Pancreas (tissue), 10 donors: ENCODE data around the gene STXBP4. TPM values are rescaled to one million over a fixed set of nuclear protein-coding genes. Genes with fewer than 3 reads are reported as not detected.

Experiments used
- ATAC-seq, 4 donors: fragments of 200-7000 bp; cut with Tn5 transposase; one replicate each; pipeline versions ENCODE4 v1.8.0 to v1.9.1; 2020; ENCODE audit warnings: mild to moderate bottlenecking in 4 of 4, moderate library complexity in 4 of 4
- DNase-seq, 6 donors: peaks; one replicate each; pipeline ENCODE4 v3.0.0-alpha.2; 2020
- FAIRE-seq: peaks from 2 replicates; lab custom pipeline; 2012; peaks lifted over from hg19 to GRCh38; lab: Jason Lieb, UNC
- H3K27ac ChIP-seq, 4 donors: fragments of 200-600 bp; sonication (generic); 1 replicate in 3 of 4; 2 replicates in 1 of 4; pipeline versions ENCODE4 v1.5.0 to v1.8.0; 2020
- H3K27me3 ChIP-seq, 4 donors: fragments of 200-600 bp; one replicate each; pipeline ENCODE4 v1.8.0; 2021
- H3K36me3 ChIP-seq, 3 donors: fragments of 200-600 bp; sonication (generic) in 1 of 3; one replicate each; pipeline versions ENCODE4 v1.5.0 to v1.8.0; 2020 to 2021
- H3K4me1 ChIP-seq, 3 donors: fragments of 200-600 bp; one replicate each; pipeline ENCODE4 v1.8.0; 2021
- H3K4me3 ChIP-seq, 4 donors: fragments of 200-600 bp; sonication (generic) in 2 of 4; one replicate each; pipeline versions ENCODE4 v1.5.0 to v1.8.0; 2020 to 2021
- H3K9me3 ChIP-seq, 4 donors: fragments of 200-600 bp; one replicate each; pipeline ENCODE4 v1.8.0; 2021
- WGBS, 2 donors: extraction: QIAGEN DNeasy Blood & Tissue Kit; methylation state at CpG; one replicate each; pipeline ENCODE4 v1.1.7; 2013; 5-methylcytosine and 5-hydroxymethylcytosine counted together
- intact Hi-C, 3 donors: fragments of 100-400 bp; cut with DNase I; formaldehyde crosslinking; loops; one replicate each; pipeline versions ENCODE4 v1.11.1 to v1.14.2; 2022
- polyA plus RNA-seq, 2 donors: library from polyadenylated mRNA; stranded (reverse); fragments of 200-250 nt; gene quantifications; one replicate each; pipeline ENCODE4 v1.2.3, GENCODE V29; 2013
- total RNA-seq, 6 donors: library from RNA; stranded (reverse); fragmentation: NEBNext Ultra II Directional in 4 of 6; extraction: Animal tissue kit (Norgen Biotek cat#: 25700) in 4 of 6; gene quantifications; one replicate each; pipeline versions ENCODE4 v1.2.1 to v1.2.4, GENCODE V29; 2021 to 2023
- TF ChIP-seq, protein P1 (sequence below), 4 donors: fragments of 200-600 bp; sonication (generic) in 3 of 4; IDR thresholded peaks; one replicate each; pipeline versions ENCODE4 v1.5.0 to v1.8.0; 2021; ENCODE audit warnings: antibody characterized with exemption in 4 of 4
- donor health status: healthy with polysubstance abuse.
- donor health status: DM: no; HTN: no; CAD: no; lungs with moderate emphysema.
- donor health status: DM: no; HTN: no; CAD: no.
- donor health status: control.
- donor health status: control.
- donor health status: Bipolar disorder and iron deficiency.
- donor health status: DM: yes; HTN: yes; CAD: no.
- donor health status: DM: no; HTN: no; CAD: no.
- donor health status: DM: no; HTN: no; CAD: no.
- donor health status: DM: yes; HTN: yes; CAD: no.

The STXBP4 gene
- total and polyA plus RNA-seq, 8 donors, result 0.72 to 12.6 (median 5.4) TPM

DNA sequence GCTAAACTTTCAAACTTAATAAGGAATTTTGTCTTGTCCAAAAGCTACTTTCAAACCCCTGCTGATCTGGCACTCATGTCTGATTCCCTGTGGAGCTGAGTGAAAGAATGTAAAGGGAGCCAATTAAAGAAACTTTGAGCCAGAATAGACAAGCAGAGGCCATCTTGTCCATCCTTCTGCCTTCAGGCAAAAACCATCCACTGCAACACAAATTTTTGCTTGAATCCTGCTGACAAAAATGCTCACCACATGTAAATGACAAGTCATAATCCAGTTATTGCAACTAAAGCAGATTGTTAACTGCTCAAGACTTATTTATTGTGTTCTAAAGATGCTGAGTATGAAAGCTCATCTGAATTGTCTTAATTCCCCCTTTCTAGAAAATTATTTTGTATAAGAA is 172.2 kb downstream of the STXBP4 start:
- ATAC-seq, result no peak
- intact Hi-C loops, result no loop called here
- Histone ChIP-seq H3K4me1 (no peaks in the 10 kb centered on the region), H3K4me3 (no peak overlapping the region), H3K36me3 (no peaks in the 10 kb centered on the region), H3K27ac (no peak overlapping the region), H3K27me3 (no peaks in the 10 kb centered on the region), H3K9me3 (no peaks in the 10 kb centered on the region)
- no peak for DNase-seq
- TF ChIP-seq, protein P1, sequence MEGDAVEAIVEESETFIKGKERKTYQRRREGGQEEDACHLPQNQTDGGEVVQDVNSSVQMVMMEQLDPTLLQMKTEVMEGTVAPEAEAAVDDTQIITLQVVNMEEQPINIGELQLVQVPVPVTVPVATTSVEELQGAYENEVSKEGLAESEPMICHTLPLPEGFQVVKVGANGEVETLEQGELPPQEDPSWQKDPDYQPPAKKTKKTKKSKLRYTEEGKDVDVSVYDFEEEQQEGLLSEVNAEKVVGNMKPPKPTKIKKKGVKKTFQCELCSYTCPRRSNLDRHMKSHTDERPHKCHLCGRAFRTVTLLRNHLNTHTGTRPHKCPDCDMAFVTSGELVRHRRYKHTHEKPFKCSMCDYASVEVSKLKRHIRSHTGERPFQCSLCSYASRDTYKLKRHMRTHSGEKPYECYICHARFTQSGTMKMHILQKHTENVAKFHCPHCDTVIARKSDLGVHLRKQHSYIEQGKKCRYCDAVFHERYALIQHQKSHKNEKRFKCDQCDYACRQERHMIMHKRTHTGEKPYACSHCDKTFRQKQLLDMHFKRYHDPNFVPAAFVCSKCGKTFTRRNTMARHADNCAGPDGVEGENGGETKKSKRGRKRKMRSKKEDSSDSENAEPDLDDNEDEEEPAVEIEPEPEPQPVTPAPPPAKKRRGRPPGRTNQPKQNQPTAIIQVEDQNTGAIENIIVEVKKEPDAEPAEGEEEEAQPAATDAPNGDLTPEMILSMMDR (IDR thresholded peaks at IDR 0.05), result no peak
- FAIRE-seq, result no peak

DNA sequence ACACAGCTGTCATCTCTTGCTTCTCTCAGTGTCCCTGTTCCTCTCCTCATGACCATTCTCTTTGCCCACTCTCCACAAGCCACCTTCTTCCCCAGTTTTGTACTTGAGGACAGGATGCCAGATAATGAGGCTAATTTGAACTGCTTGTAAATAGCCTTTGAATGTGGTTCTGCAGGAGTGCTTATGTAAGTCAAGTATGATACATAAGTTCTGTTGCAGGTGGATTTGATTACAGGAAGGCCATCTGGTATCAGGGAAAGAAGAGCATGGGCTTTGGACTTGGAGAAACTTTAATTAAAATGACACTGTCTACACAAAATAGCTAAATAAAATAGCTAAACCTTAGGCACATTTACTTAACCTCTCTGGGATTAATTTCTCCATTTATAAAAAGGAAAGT is 176.0 kb downstream of the STXBP4 start:
- H3K27ac ChIP-seq, result no peak overlapping the region
- ATAC-seq (no peak), DNase-seq (no peak), FAIRE-seq (no peak)
- H3K27me3 ChIP-seq, result no peaks in the 10 kb centered on the region
- TF ChIP-seq, protein P1 (IDR thresholded peaks at IDR 0.05), result no peak
- no peaks in the 10 kb centered on the region for H3K9me3 ChIP-seq
- H3K4me3 ChIP-seq, result no peak overlapping the region
- intact Hi-C loops, result no loop called here
- H3K4me1 ChIP-seq, result peaks cover 0 to 5% (median 4%) of the 10 kb centered on the region in 3 donors
- no peaks in the 10 kb centered on the region for H3K36me3 ChIP-seq

DNA sequence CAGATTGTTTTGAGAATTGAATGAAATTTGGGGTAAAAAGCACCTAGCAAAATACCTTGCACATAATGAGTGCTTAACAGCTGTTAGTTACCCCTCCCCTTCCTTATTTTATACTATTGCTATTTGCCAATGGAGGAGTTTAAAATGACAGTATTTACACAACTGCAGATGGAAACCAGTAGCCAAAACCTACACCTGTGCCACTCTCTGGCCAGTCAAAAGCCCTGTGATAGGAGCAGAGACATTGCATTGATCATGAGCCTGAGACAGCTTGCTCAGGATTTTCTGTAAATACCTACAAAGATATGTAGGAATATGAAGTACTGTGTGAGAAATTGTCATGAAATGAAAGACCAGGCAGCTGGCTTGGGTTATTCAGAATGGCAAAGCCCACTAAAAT is 180.9 kb downstream of the STXBP4 start:
- Histone ChIP-seq H3K36me3 (no peaks in the 10 kb centered on the region), H3K4me3 (no peak overlapping the region), H3K27me3 (no peaks in the 10 kb centered on the region), H3K4me1 (peaks cover 0 to 10% (median 7%) of the 10 kb centered on the region in 3 donors), H3K27ac (no peak overlapping the region), H3K9me3 (no peaks in the 10 kb centered on the region)
- FAIRE-seq (no peak), DNase-seq (peak in 2 of 6 donors; percentile 11 to 49), ATAC-seq (peak; percentile 80 to 96 (median 88))
- TF ChIP-seq, protein P1 (IDR thresholded peaks at IDR 0.05), result no peak
- intact Hi-C loops, result no loop called here

DNA sequence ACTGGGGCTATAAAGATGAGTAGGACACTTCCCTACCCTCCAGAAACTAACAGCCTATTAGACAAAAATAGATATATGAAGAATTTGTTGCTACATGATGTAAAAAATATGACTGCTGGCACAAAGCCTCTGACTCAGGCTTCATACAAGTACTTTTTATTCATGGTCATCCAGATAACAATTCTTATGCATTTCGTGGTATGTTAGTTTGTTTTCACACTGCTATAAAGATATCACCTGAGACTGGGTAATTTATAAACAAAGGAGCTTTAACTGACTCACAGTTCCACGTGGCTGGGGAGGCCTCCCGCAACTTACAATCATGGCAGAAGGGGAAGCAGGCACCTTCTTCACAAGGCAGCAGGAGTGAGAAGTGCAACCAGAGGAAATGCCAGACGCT is 183.7 kb downstream of the STXBP4 start:
- no peaks in the 10 kb centered on the region for H3K27me3 ChIP-seq
- peaks cover 5 to 31% (median 23%) of the 10 kb centered on the region in 3 donors for H3K4me1 ChIP-seq
- no peak for ATAC-seq
- H3K9me3 ChIP-seq, result no peaks in the 10 kb centered on the region
- no peak for FAIRE-seq
- DNase-seq, result no peak
- H3K4me3 ChIP-seq, result no peak overlapping the region
- H3K36me3 ChIP-seq, result no peaks in the 10 kb centered on the region
- TF ChIP-seq, protein P1 (IDR thresholded peaks at IDR 0.05), result no peak
- WGBS, 2 donors, result 62 to 69% methylated on average over 4 of the region's 4 CpGs
- intact Hi-C loops, result no loop called here
- no peak overlapping the region for H3K27ac ChIP-seq

DNA sequence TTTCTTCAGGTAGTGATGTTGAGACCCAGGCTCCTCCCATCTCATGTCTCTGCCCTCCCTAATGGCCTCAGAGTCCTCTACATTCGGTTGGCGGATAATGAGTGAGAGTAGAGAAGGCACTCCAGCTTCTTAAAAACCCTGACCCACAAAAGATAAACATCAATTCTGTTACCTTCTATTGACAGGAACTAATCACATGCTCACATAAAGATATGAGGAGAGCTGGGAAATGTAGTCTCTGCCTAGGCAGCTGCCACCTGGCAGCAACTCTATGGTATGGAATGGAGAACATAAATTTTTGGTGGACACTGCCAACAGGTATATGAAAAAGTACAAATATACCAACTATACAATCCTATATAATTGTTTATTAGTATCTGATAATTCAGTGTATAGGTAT is 185.5 kb downstream of the STXBP4 start:
- no peaks in the 10 kb centered on the region for H3K27me3 ChIP-seq
- ATAC-seq (no peak), FAIRE-seq (no peak)

More for the DNA sequence above, 185.5 kb downstream of the STXBP4 start:
- 94% methylated on average over 2 of the region's 2 CpGs for WGBS, 2 donors
- H3K36me3 ChIP-seq, result no peaks in the 10 kb centered on the region
- no peak overlapping the region for H3K27ac ChIP-seq
- intact Hi-C loops, result no loop called here
- H3K4me3 ChIP-seq, result no peak overlapping the region
- TF ChIP-seq, protein P1 (IDR thresholded peaks at IDR 0.05), result no peak
- H3K4me1 ChIP-seq, result peaks cover 10 to 29% (median 24%) of the 10 kb centered on the region in 3 donors
- DNase-seq, result no peak
- H3K9me3 ChIP-seq, result no peaks in the 10 kb centered on the region
